Measurements from ENCODE around the gene FCHSD2. TPM values are rescaled to one million over a fixed set of nuclear protein-coding genes. Genes with fewer than 3 reads are reported as not detected.
"Not testable (repeated sequence)": the region's sequence is repeated elsewhere in the genome, so short reads cannot be mapped to it uniquely, and the experiment has no call there.

The FCHSD2 gene
- total and polyA plus RNA-seq, 9 donors, result 18.6 to 68.5 (median 53.8) TPM

GRCh38 chr11:73137944-73138274, 4.2 kb downstream of the FCHSD2 start:
- H3K4me1 ChIP-seq (ENCODE audit: insufficient read depth), result peaks cover 3% of the 10 kb centered on the region
- H3K4me3 ChIP-seq, result no peak overlapping the region
- intact Hi-C loops (cut with DNase I), result no loop called here
- no peaks in the 10 kb centered on the region for H3K36me3 ChIP-seq
- no peaks in the 10 kb centered on the region for H3K27me3 ChIP-seq
- TF ChIP-seq, protein P1, sequence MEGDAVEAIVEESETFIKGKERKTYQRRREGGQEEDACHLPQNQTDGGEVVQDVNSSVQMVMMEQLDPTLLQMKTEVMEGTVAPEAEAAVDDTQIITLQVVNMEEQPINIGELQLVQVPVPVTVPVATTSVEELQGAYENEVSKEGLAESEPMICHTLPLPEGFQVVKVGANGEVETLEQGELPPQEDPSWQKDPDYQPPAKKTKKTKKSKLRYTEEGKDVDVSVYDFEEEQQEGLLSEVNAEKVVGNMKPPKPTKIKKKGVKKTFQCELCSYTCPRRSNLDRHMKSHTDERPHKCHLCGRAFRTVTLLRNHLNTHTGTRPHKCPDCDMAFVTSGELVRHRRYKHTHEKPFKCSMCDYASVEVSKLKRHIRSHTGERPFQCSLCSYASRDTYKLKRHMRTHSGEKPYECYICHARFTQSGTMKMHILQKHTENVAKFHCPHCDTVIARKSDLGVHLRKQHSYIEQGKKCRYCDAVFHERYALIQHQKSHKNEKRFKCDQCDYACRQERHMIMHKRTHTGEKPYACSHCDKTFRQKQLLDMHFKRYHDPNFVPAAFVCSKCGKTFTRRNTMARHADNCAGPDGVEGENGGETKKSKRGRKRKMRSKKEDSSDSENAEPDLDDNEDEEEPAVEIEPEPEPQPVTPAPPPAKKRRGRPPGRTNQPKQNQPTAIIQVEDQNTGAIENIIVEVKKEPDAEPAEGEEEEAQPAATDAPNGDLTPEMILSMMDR (IDR thresholded peaks at IDR 0.05), result no peak
- no peak for TF ChIP-seq POLR2A (IDR thresholded peaks at IDR 0.05)
- TF ChIP-seq EP300 (IDR thresholded peaks at IDR 0.05), result no peak
- no peaks in the 10 kb centered on the region for H3K9me3 ChIP-seq
- no peak for DNase-seq
- H3K27ac ChIP-seq, result no peak overlapping the region

- peaks cover 3% of the 10 kb centered on the region for H3K4me1 ChIP-seq (ENCODE audit: insufficient read depth)
- H3K27me3 ChIP-seq, result no peaks in the 10 kb centered on the region
- TF ChIP-seq EP300 (IDR thresholded peaks at IDR 0.05) (no peak), POLR2A (IDR thresholded peaks at IDR 0.05) (no peak)
- TF ChIP-seq, protein P1 (IDR thresholded peaks at IDR 0.05), result no peak
- no peak overlapping the region for H3K27ac ChIP-seq
- intact Hi-C loops (cut with DNase I), result no loop called here
- H3K4me3 ChIP-seq, result no peak overlapping the region
- no peaks in the 10 kb centered on the region for H3K36me3 ChIP-seq
- DNase-seq, result no peak
- 74 to 83% (median 78%) methylated on average over 5 of the region's 5 CpGs for WGBS, 3 donors
- no peaks in the 10 kb centered on the region for H3K9me3 ChIP-seq
Observed at GRCh38 chr11:73137262-73137943, 4.7 kb downstream of the FCHSD2 start.

DNA sequence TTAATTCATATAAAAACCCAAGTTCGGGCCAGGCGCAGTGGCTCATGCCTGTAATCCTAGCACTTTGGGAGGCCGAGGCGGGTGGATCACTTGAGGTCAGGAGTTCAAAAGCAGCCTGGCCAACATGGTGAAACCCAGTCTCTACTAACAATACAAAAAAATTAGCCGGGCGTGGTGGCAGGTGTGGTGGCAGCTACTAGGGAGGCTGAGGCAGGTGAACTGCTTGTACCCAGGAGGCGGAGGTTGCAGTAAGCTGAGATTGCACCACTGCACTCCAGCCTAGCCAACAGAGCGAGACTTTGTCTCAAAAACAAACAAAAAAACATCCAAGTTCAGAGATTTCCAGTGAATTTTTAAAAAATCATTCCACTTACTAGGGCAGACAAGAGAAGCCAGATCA, 5.4 kb downstream of the FCHSD2 start:
- intact Hi-C loops (cut with DNase I); H3K27ac ChIP-seq; H3K4me1 ChIP-seq (ENCODE audit: insufficient read depth); H3K9me3 ChIP-seq; H3K27me3 ChIP-seq; H3K4me3 ChIP-seq; DNase-seq; H3K36me3 ChIP-seq: not testable (repeated sequence)
- 96 to 98% (median 97%) methylated on average over 8 of the region's 8 CpGs for WGBS, 3 donors

DNA sequence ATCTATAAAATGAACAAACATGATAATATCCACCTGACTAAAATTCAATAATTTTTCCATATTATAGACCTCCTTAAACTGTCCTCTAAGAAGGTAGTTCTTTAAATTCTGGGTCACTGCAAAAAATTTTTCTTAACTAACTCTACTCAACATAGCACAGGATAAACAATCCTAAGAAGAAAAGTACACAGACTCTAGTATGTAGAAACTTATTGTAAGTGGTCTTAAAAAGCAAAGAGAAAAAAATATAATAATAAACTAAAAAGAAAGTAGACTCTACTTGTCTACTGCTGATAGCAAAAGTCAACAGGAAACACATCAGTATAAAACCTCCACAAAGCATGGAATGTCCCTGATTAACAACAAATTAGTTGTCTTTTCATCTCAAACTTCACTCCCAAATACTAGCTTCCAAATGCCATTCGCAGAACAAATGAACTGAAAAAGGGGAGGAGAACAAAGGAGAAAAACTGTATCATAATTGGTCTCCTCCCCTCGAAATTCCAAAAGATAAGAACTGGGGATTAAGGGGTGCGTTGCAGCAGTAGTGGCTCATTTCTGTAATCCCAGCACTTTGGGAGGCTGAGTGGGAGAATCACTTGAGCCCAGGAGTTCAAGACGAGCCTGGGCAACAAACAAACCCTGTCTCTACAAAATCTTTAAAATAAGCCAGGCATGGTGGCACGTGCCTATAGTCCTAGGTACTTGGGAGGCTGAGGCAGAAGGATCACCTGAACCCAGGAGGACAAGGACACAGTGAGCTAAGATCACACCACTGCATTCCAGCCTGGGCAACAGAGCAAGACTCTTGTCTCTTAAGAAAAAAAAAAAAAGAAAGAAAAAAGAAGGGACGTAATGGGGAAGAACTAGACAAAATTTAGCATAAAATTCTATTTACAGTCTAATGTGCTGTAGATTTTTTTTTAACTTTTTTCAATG, 6.5 kb downstream of the FCHSD2 start:
- peaks cover 3% of the 10 kb centered on the region for H3K4me1 ChIP-seq (ENCODE audit: insufficient read depth)
- 20 to 30% (median 29%) methylated on average over 6 of the region's 6 CpGs for WGBS, 3 donors
- H3K27me3 ChIP-seq, result no peaks in the 10 kb centered on the region
- intact Hi-C loops (cut with DNase I), result no loop called here
- H3K27ac ChIP-seq, result no peak overlapping the region
- no peak overlapping the region for H3K4me3 ChIP-seq
- no peak for DNase-seq
- no peaks in the 10 kb centered on the region for H3K36me3 ChIP-seq
- H3K9me3 ChIP-seq, result no peaks in the 10 kb centered on the region
- no peak for TF ChIP-seq EP300 (IDR thresholded peaks at IDR 0.05)
- TF ChIP-seq POLR2A (IDR thresholded peaks at IDR 0.05), result no peak
- TF ChIP-seq, protein P1 (IDR thresholded peaks at IDR 0.05), result no peak

DNA sequence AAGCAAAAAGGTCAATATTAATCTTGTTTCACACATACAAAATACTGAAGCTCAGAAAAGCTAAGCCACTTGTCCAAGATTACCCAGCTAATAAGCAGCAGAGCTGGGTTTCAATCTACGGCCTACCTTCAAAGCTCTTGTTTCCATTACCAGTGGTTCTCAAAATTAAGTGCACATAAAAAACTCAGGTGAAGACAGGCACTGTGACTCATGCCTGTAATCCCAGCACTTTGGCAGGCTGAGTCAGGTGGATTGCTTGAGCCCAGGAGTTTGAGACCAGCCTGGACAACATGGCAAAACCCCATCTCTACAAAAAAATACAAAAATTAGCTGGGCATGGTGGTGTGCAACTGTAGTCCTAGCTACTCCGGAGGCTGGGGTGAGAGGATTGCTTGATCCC, 9.8 kb downstream of the FCHSD2 start:
- H3K9me3 ChIP-seq; H3K27me3 ChIP-seq; DNase-seq; H3K4me3 ChIP-seq; H3K36me3 ChIP-seq; H3K4me1 ChIP-seq (ENCODE audit: insufficient read depth); H3K27ac ChIP-seq; intact Hi-C loops (cut with DNase I): not testable (repeated sequence)
- 98% methylated on average over 2 of the region's 2 CpGs for WGBS, 3 donors
